A549 (cell line): ENCODE results near the gene MOB1A. TPM values are rescaled to one million over a fixed set of nuclear protein-coding genes. Genes with fewer than 3 reads are reported as not detected.
A peak's percentile ranks its signal among the peaks of the same experiment; 100 is the strongest.

Experiments used
- ATAC-seq, 2 experiments: fragments of 200-7000 bp in 1 of 2; fragments of >200 bp in 1 of 2; cut with Nextera tagmentation in 1 of 2; cut with Tn5 transposase in 1 of 2; 3 replicates each; pipeline versions ENCODE4 v1.8.0 to v1.9.1; 2018 to 2020; ENCODE audit warnings: mild to moderate bottlenecking in 1 of 2, moderate library complexity in 1 of 2
- CTCF ChIA-PET: fragments of 300-600 bp; sonication (Branson Sonifier 250); formaldehyde crosslinking; extraction: SDS; loops from one replicate; lab custom pipeline; 2021; ENCODE audit warnings: antibody characterized with exemption, inconsistent platforms; lab: Yijun Ruan, JAX
- POLR2A ChIA-PET: fragments of 350-600 bp; formaldehyde crosslinking; extraction: SDS; loops from one replicate; lab custom pipeline; 2021; ENCODE audit warnings: antibody characterized with exemption, inconsistent platforms; lab: Yijun Ruan, JAX
- DNase-seq, 2 experiments: peaks; one replicate each; pipeline versions ENCODE4 v3.0.0 to v3.0.0-alpha.2; 2011 to 2016; ENCODE audit warnings: low read depth in 1 of 2, low spot score in 1 of 2
- FAIRE-seq: peaks from 2 replicates; lab custom pipeline; 2011; peaks lifted over from hg19 to GRCh38; lab: Jason Lieb, UNC
- H3K27ac ChIP-seq, 2 experiments: fragments of >200 bp; sonication (Bioruptor Twin); formaldehyde crosslinking; 3 replicates each; pipeline ENCODE4 v1.5.1; 2016 to 2017
- H3K4me1 ChIP-seq: fragments of >200 bp; sonication (Bioruptor Twin); formaldehyde crosslinking; 3 replicates; pipeline ENCODE4 v1.6.1; 2016
- H3K4me2 ChIP-seq: fragments of >200 bp; sonication (Bioruptor Twin); formaldehyde crosslinking; 3 replicates; pipeline ENCODE4 v1.6.1; 2016
- H3K4me3 ChIP-seq: fragments of >200 bp; sonication (Bioruptor Twin); formaldehyde crosslinking; 3 replicates; pipeline ENCODE4 v1.5.1; 2016
- H3K9me3 ChIP-seq: fragments of >200 bp; sonication (Bioruptor Twin); formaldehyde crosslinking; 3 replicates; pipeline ENCODE4 v1.6.1; 2016
- BCL3 ChIP-seq: fragments of >200 bp; sonication (Bioruptor Twin); formaldehyde crosslinking; IDR thresholded peaks from 3 replicates; pipeline ENCODE4 v1.6.1; 2016
- CHD4 ChIP-seq: fragments of 200-600 bp; sonication (generic); IDR thresholded peaks from 2 replicates; pipeline ENCODE4 v1.6.1; 2016; ENCODE audit warnings: antibody characterized with exemption, mild to moderate bottlenecking, borderline replicate concordance
- ELK1 ChIP-seq: fragments of 150-350 bp; IDR thresholded peaks from 2 replicates; pipeline ENCODE4 v1.6.1; 2014; ENCODE audit warnings: low read depth, mild to moderate bottlenecking, low read length
- FOXS1 ChIP-seq: fragments of 250-450 bp; sonication (Bioruptor Pico); IDR thresholded peaks from 2 replicates; pipeline ENCODE4 v1.5.0; 2020; ENCODE audit warnings: mild to moderate bottlenecking, moderate library complexity
- HEYL ChIP-seq: fragments of 250-450 bp; sonication (Bioruptor Pico); IDR thresholded peaks from 2 replicates; pipeline ENCODE4 v1.8.0; 2021; ENCODE audit warnings: mild to moderate bottlenecking, moderate library complexity
- HOXA7 ChIP-seq: fragments of 250-450 bp; sonication (Bioruptor Pico); IDR thresholded peaks from 2 replicates; pipeline ENCODE4 v1.5.0; 2020; ENCODE audit warnings: mild to moderate bottlenecking, moderate library complexity
- HOXB13 ChIP-seq: fragments of 250-450 bp; sonication (Bioruptor Pico); IDR thresholded peaks from 2 replicates; pipeline ENCODE4 v1.5.0; 2020; ENCODE audit warnings: low read depth, mild to moderate bottlenecking, moderate library complexity
- JUN ChIP-seq, 2 experiments: fragments of >200 bp; sonication (Bioruptor Twin); formaldehyde crosslinking; IDR thresholded peaks; 2 replicates in 1 of 2; 3 replicates in 1 of 2; pipeline ENCODE4 v1.6.1; 2016 to 2017
- MAX ChIP-seq: IDR thresholded peaks from 2 replicates; pipeline ENCODE4 v1.6.1; 2012
- NFE2L2 ChIP-seq: fragments of 150-350 bp; conservative IDR thresholded peaks from 2 replicates; pipeline ENCODE4 v1.6.1; 2014; ENCODE audit warnings: low read length
- NPAS2 ChIP-seq: fragments of 250-450 bp; sonication (Bioruptor Pico); IDR thresholded peaks from 2 replicates; pipeline ENCODE4 v1.8.0; 2022; ENCODE audit warnings: mild to moderate bottlenecking, moderate library complexity, borderline replicate concordance
- POLR2A ChIP-seq: IDR thresholded peaks from 2 replicates; pipeline ENCODE4 v1.6.1; 2012; ENCODE audit warnings: mild to moderate bottlenecking, low read length
- POLR2AphosphoS2 ChIP-seq: conservative IDR thresholded peaks from 2 replicates; pipeline ENCODE4 v1.6.1; 2012; ENCODE audit warnings: low read length, improper control_type of control experiment, inconsistent platforms
- RFX5 ChIP-seq: fragments of 450-650 bp; IDR thresholded peaks from 2 replicates; pipeline ENCODE4 v1.7.1; 2014; ENCODE audit warnings: antibody characterized with exemption, mild to moderate bottlenecking, moderate library complexity
- RNF2 ChIP-seq: fragments of 200-600 bp; sonication (generic); IDR thresholded peaks from 2 replicates; pipeline ENCODE4 v1.6.1; 2016; ENCODE audit warnings: low read depth, mild to moderate bottlenecking, antibody characterized with exemption, moderate library complexity, borderline replicate concordance
- TFCP2L1 ChIP-seq: fragments of 250-450 bp; sonication (Bioruptor Pico); IDR thresholded peaks from 2 replicates; pipeline ENCODE4 v1.5.0; 2021; ENCODE audit warnings: mild to moderate bottlenecking
- USF2 ChIP-seq: fragments of 450-650 bp; IDR thresholded peaks from 2 replicates; pipeline ENCODE4 v1.6.1; 2014; ENCODE audit warnings: antibody characterized with exemption
- ZC3H11A ChIP-seq: fragments of 450-650 bp; IDR thresholded peaks from 2 replicates; pipeline ENCODE4 v1.6.1; 2014; ENCODE audit warnings: antibody characterized with exemption, mild to moderate bottlenecking
- WGBS: methylation state at CpG from one replicate; pipeline ENCODE4 v1.1.6; 2017; ENCODE audit errors: missing lambda C conversion rate; 5-methylcytosine and 5-hydroxymethylcytosine counted together
- polyA plus RNA-seq, 4 experiments: library from polyadenylated mRNA; depleted of rRNA in 3 of 4; stranded (reverse); fragments of >200 nt; fragmentation: RNase III in 1 of 4; extraction: RNeasy Plus Mini Kit Qiagen cat#74134 plus additional on column Dnase treatment in 1 of 4; gene quantifications; 2 replicates in 3 of 4; 3 replicates in 1 of 4; pipeline ENCODE4 v1.2.3, GENCODE V29; 2011 to 2017

Gene MOB1A
- polyA plus RNA-seq, 2 of the 4 experiments (the other 2 are of a cell fraction), result 72.6 to 108 TPM

GRCh38 chr2:74222300-74222650, 43.6 kb upstream of the MOB1A start (continued):
- TF ChIP-seq MAX, result no peak
- no peak for TF ChIP-seq BCL3
- no peak for TF ChIP-seq HEYL
- TF ChIP-seq HOXB13 (CRISPR knock-in tag), result no peak
- TF ChIP-seq RFX5, result no peak
- TF ChIP-seq, all 56 proteins: peak for 0

- no peak overlapping the region for H3K4me2 ChIP-seq
- TF ChIP-seq JUN (IDR thresholded peaks at IDR 0.05) (peak in 1 of 2 experiments; percentile 7; a peak in 2 of 5 replicates), HOXA7 (CRISPR knock-in tag) (0 out of 2 replicates have a peak, but pooled peaks have one; percentile 59), CHD4 (no peak), POLR2AphosphoS2 (0 out of 2 replicates have a peak, but pooled peaks have one; percentile 50)
- POLR2A ChIA-PET, result no interaction called here
- DNase-seq, result no peak
- ATAC-seq, result peak; percentile 6 to 13; a peak in 2 of 6 replicates
- no peak for FAIRE-seq
- H3K27ac ChIP-seq, result no peak overlapping the region
- WGBS, result 92% methylated on average over 6 of the region's 6 CpGs
- CTCF ChIA-PET, result no interaction called here
- H3K4me1 ChIP-seq, result no peaks in the 10 kb centered on the region
- H3K4me3 ChIP-seq, result no peak overlapping the region
- no peaks in the 10 kb centered on the region for H3K9me3 ChIP-seq
Observed at GRCh38 chr2:74221604-74222299, 43.1 kb upstream of the MOB1A start.

- H3K27ac ChIP-seq, result no peak overlapping the region
- H3K4me3 ChIP-seq, result no peak overlapping the region
- H3K4me2 ChIP-seq, result no peak overlapping the region
- FAIRE-seq (no peak), ATAC-seq (no peak), DNase-seq (no peak)
- 87% methylated on average over 6 of the region's 6 CpGs for WGBS
- TF ChIP-seq TFCP2L1 (CRISPR knock-in tag), result no peak
- no peak for TF ChIP-seq RNF2
- no peak for TF ChIP-seq NPAS2 (CRISPR knock-in tag)
- no peak for TF ChIP-seq NFE2L2
- TF ChIP-seq USF2, result no peak
- no peak for TF ChIP-seq ZC3H11A
- TF ChIP-seq CHD4, result no peak
- TF ChIP-seq ELK1, result no peak
- no peak for TF ChIP-seq POLR2A
- no peak for TF ChIP-seq FOXS1 (CRISPR knock-in tag)
- H3K9me3 ChIP-seq, result no peaks in the 10 kb centered on the region
- H3K4me1 ChIP-seq, result no peaks in the 10 kb centered on the region
- CTCF ChIA-PET, result interaction anchor here (1.3 kb wide), 1 partner anchor 29 kb away, joined by 3 read pairs; no protein-coding TSS in a partner anchor
- POLR2A ChIA-PET, result interaction anchor here (0.7 kb wide), 1 partner anchor 159 kb away, joined by 3 read pairs; the partner anchor contains the start of gene DCTN1
Observed at GRCh38 chr2:74221091-74221490, 42.4 kb upstream of the MOB1A start.
